WTC11 (cell line): Measurements from ENCODE around the gene SLC66A2. TPM values are rescaled to one million over a fixed set of nuclear protein-coding genes. Genes with fewer than 3 reads are reported as not detected.

Experiments used
- ATAC-seq: fragments of 200-7000 bp; cut with Tn5 transposase; 2 replicates; pipeline ENCODE4 v1.10.0; 2021; ENCODE audit warnings: mild to moderate bottlenecking, moderate library complexity
- CTCF ChIA-PET: fragments of 300-600 bp; sonication (Branson Sonifier 250); formaldehyde crosslinking; loops from one replicate; lab custom pipeline; 2021; ENCODE audit warnings: antibody characterized with exemption; lab: Charles Lee
- POLR2A ChIA-PET: fragments of 350-600 bp; sonication (Branson Sonifier 250); formaldehyde crosslinking; loops from one replicate; lab custom pipeline; 2021; ENCODE audit warnings: antibody characterized with exemption; lab: Charles Lee
- DNase-seq: peaks from one replicate; pipeline ENCODE4 v3.0.0; 2021; ENCODE audit warnings: low spot score
- H3K27ac Mint-ChIP-seq: 2 replicates; pipeline ENCODE4 v1.8.0; 2021; ENCODE audit warnings: mixed read lengths
- H3K27me3 Mint-ChIP-seq: 2 replicates; pipeline ENCODE4 v1.8.0; 2021; ENCODE audit warnings: low read depth, mild to moderate bottlenecking, moderate library complexity, mixed read lengths
- H3K36me3 Mint-ChIP-seq: 2 replicates; pipeline ENCODE4 v1.8.0; 2021; ENCODE audit warnings: mixed read lengths
- H3K4me1 Mint-ChIP-seq: 2 replicates; pipeline ENCODE4 v1.8.0; 2022; ENCODE audit warnings: mixed read lengths
- H3K4me3 Mint-ChIP-seq: 2 replicates; pipeline ENCODE4 v1.8.0; 2021; ENCODE audit warnings: mild to moderate bottlenecking, moderate library complexity, mixed read lengths
- H3K9me3 Mint-ChIP-seq: 2 replicates; pipeline ENCODE4 v1.8.0; 2021; ENCODE audit warnings: mixed read lengths
- ATF1 ChIP-seq: sonication (generic); formaldehyde crosslinking; IDR thresholded peaks from 2 replicates; pipeline ENCODE4 v1.8.1; 2023; ENCODE audit warnings: mild to moderate bottlenecking, moderate library complexity, missing genetic modification reagents
- GTF2I ChIP-seq: fragments of 250-450 bp; sonication (Bioruptor Pico); conservative IDR thresholded peaks from 2 replicates; pipeline ENCODE4 v1.4.0; 2021; ENCODE audit warnings: mild to moderate bottlenecking
- MXD4 ChIP-seq: fragments of 250-450 bp; sonication (Bioruptor Pico); IDR thresholded peaks from 2 replicates; pipeline ENCODE4 v1.8.0; 2021; ENCODE audit warnings: mild to moderate bottlenecking, moderate library complexity, borderline replicate concordance
- PRRX2 ChIP-seq: fragments of 250-450 bp; sonication (Bioruptor Pico); IDR thresholded peaks from 2 replicates; pipeline ENCODE4 v1.8.0; 2021; ENCODE audit warnings: mild to moderate bottlenecking
- SMAD4 ChIP-seq: sonication (generic); formaldehyde crosslinking; IDR thresholded peaks from 2 replicates; pipeline ENCODE4 v1.8.0; 2022; ENCODE audit warnings: mild to moderate bottlenecking, missing genetic modification reagents
- TEAD1 ChIP-seq: sonication (generic); formaldehyde crosslinking; IDR thresholded peaks from 2 replicates; pipeline ENCODE4 v1.8.0; 2022; ENCODE audit warnings: mild to moderate bottlenecking, missing genetic modification reagents
- ZNF138 ChIP-seq: sonication (generic); formaldehyde crosslinking; conservative IDR thresholded peaks from 2 replicates; pipeline ENCODE4 v1.8.1; 2022; ENCODE audit warnings: mild to moderate bottlenecking, moderate library complexity, missing genetic modification reagents
- ZNF281 ChIP-seq: sonication (generic); formaldehyde crosslinking; IDR thresholded peaks from 2 replicates; pipeline ENCODE4 v1.8.0; 2023; ENCODE audit warnings: mild to moderate bottlenecking, missing genetic modification reagents
- ZNF396 ChIP-seq: fragments of 250-450 bp; sonication (Bioruptor Pico); IDR thresholded peaks from 2 replicates; pipeline ENCODE4 v1.8.0; 2021; ENCODE audit warnings: mild to moderate bottlenecking, moderate library complexity, borderline replicate concordance
- total RNA-seq: library from RNA; stranded (reverse); gene quantifications from 3 replicates; pipeline ENCODE4 v1.2.3, GENCODE V29; 2021
- TF ChIP-seq, protein P1 (sequence below): fragments of 250-450 bp; sonication (Bioruptor Pico); IDR thresholded peaks from 2 replicates; pipeline ENCODE4 v1.9.0; 2021; ENCODE audit warnings: mild to moderate bottlenecking
- TF ChIP-seq, protein P2 (sequence below): sonication (generic); formaldehyde crosslinking; IDR thresholded peaks from 2 replicates; pipeline ENCODE4 v1.8.1; 2023; ENCODE audit warnings: mild to moderate bottlenecking, missing genetic modification reagents
- TF ChIP-seq, protein P3 (sequence below): sonication (generic); formaldehyde crosslinking; IDR thresholded peaks from 2 replicates; pipeline ENCODE4 v1.8.0; 2022; ENCODE audit warnings: mild to moderate bottlenecking, missing genetic modification reagents
- TF ChIP-seq, protein P4 (sequence below): sonication (generic); formaldehyde crosslinking; IDR thresholded peaks from 2 replicates; pipeline ENCODE4 v1.8.1; 2023; ENCODE audit warnings: mild to moderate bottlenecking, missing genetic modification reagents, moderate library complexity

Gene SLC66A2
- total RNA-seq, 1 experiment from 2014 or later, result 20.9 TPM

GRCh38 chr18:79986726-79987125, 35.3 kb upstream of the SLC66A2 start:
- Mint-ChIP-seq H3K4me1 (peaks cover 20% of the 10 kb centered on the region), H3K27me3 (no peaks in the 10 kb centered on the region)
- no peak for ATAC-seq
- TF ChIP-seq, protein P1, sequence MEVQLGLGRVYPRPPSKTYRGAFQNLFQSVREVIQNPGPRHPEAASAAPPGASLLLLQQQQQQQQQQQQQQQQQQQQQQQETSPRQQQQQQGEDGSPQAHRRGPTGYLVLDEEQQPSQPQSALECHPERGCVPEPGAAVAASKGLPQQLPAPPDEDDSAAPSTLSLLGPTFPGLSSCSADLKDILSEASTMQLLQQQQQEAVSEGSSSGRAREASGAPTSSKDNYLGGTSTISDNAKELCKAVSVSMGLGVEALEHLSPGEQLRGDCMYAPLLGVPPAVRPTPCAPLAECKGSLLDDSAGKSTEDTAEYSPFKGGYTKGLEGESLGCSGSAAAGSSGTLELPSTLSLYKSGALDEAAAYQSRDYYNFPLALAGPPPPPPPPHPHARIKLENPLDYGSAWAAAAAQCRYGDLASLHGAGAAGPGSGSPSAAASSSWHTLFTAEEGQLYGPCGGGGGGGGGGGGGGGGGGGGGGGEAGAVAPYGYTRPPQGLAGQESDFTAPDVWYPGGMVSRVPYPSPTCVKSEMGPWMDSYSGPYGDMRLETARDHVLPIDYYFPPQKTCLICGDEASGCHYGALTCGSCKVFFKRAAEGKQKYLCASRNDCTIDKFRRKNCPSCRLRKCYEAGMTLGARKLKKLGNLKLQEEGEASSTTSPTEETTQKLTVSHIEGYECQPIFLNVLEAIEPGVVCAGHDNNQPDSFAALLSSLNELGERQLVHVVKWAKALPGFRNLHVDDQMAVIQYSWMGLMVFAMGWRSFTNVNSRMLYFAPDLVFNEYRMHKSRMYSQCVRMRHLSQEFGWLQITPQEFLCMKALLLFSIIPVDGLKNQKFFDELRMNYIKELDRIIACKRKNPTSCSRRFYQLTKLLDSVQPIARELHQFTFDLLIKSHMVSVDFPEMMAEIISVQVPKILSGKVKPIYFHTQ (CRISPR knock-in tag), result no peak
- TF ChIP-seq, protein P2, sequence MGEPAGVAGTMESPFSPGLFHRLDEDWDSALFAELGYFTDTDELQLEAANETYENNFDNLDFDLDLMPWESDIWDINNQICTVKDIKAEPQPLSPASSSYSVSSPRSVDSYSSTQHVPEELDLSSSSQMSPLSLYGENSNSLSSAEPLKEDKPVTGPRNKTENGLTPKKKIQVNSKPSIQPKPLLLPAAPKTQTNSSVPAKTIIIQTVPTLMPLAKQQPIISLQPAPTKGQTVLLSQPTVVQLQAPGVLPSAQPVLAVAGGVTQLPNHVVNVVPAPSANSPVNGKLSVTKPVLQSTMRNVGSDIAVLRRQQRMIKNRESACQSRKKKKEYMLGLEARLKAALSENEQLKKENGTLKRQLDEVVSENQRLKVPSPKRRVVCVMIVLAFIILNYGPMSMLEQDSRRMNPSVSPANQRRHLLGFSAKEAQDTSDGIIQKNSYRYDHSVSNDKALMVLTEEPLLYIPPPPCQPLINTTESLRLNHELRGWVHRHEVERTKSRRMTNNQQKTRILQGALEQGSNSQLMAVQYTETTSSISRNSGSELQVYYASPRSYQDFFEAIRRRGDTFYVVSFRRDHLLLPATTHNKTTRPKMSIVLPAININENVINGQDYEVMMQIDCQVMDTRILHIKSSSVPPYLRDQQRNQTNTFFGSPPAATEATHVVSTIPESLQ, result no peak
- no peak for TF ChIP-seq ZNF396 (CRISPR knock-in tag)
- no peak for TF ChIP-seq ATF1 (CRISPR knock-in tag)
- no peak for TF ChIP-seq ZNF138 (CRISPR knock-in tag)
- no peak for TF ChIP-seq PRRX2 (CRISPR knock-in tag)
- no peak for TF ChIP-seq TEAD1 (CRISPR knock-in tag)
- TF ChIP-seq ZNF281 (CRISPR knock-in tag), result no peak
- TF ChIP-seq, all 79 proteins: peak for 0
- no peak for DNase-seq
- POLR2A ChIA-PET, result no interaction called here
- H3K36me3 Mint-ChIP-seq, result peaks cover 20% of the 10 kb centered on the region
- CTCF ChIA-PET, result interaction anchor here (1.5 kb wide), 1 partner anchor 25 kb away, joined by 3 read pairs; no protein-coding TSS in a partner anchor
- peak overlapping the region; percentile 67 for H3K27ac Mint-ChIP-seq
- no peaks in the 10 kb centered on the region for H3K9me3 Mint-ChIP-seq
- peak overlapping the region; percentile 87 for H3K4me3 Mint-ChIP-seq

DNA sequence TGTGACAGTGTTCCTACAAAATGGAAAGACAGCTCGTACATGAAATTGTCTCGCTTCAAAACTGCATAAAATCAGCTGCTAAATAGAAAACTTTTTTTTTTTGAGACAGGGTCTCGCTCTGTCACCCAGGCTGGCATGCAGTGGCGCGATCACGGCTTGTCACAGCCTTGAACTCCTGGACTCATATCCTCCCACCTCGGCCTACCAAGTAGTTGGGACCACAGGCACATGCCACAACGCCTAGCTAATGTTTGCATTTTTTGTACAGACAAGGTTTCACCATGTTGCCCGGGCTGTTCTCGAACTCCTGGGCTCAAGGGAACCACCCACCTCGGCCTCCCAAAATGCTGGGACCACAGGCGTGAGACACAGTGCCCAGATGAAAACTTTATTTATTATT, 33.7 kb upstream of the SLC66A2 start:
- Mint-ChIP-seq H3K36me3 (peaks cover 20% of the 10 kb centered on the region), H3K4me1 (peaks cover 26% of the 10 kb centered on the region), H3K4me3 (no peak overlapping the region), H3K27ac (0 out of 2 replicates have a peak overlapping the region, but pooled peaks have one; percentile 27)
- ATAC-seq, result no peak
- no peak for DNase-seq
- POLR2A ChIA-PET, result interaction anchor here (1.5 kb wide), 1 partner anchor 49 kb away, joined by 3 read pairs; the partner anchor contains the start of gene RBFA
- TF ChIP-seq MXD4 (CRISPR knock-in tag) (no peak), GTF2I (CRISPR knock-in tag) (no peak), PRRX2 (CRISPR knock-in tag) (no peak), SMAD4 (CRISPR knock-in tag) (no peak), ZNF396 (CRISPR knock-in tag) (no peak)
- TF ChIP-seq, protein P3, sequence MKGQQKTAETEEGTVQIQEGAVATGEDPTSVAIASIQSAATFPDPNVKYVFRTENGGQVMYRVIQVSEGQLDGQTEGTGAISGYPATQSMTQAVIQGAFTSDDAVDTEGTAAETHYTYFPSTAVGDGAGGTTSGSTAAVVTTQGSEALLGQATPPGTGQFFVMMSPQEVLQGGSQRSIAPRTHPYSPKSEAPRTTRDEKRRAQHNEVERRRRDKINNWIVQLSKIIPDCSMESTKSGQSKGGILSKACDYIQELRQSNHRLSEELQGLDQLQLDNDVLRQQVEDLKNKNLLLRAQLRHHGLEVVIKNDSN (CRISPR knock-in tag), result no peak
- TF ChIP-seq, protein P4, sequence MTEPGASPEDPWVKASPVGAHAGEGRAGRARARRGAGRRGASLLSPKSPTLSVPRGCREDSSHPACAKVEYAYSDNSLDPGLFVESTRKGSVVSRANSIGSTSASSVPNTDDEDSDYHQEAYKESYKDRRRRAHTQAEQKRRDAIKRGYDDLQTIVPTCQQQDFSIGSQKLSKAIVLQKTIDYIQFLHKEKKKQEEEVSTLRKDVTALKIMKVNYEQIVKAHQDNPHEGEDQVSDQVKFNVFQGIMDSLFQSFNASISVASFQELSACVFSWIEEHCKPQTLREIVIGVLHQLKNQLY, result no peak
- TF ChIP-seq, all 79 proteins: peak for 0
- Mint-ChIP-seq H3K9me3 (no peaks in the 10 kb centered on the region), H3K27me3 (no peaks in the 10 kb centered on the region)
- CTCF ChIA-PET, result interaction anchor here (1.5 to 1.7 kb wide), 2 partner anchors 24 to 48 kb away, joined by 3 to 4 read pairs; partner anchors contain the start of gene RBFA
